HG03378 (cell line): Measurements from ENCODE around the gene EPB41L4B.

Experiments used
- ATAC-seq: cut with Tn5 transposase; IDR thresholded peaks from one replicate; pipeline ENCODE4 v1.9.1; 2021; ENCODE audit warnings: mild to moderate bottlenecking, moderate library complexity; ENCODE audit not compliant: unreplicated experiment

Gene EPB41L4B

DNA sequence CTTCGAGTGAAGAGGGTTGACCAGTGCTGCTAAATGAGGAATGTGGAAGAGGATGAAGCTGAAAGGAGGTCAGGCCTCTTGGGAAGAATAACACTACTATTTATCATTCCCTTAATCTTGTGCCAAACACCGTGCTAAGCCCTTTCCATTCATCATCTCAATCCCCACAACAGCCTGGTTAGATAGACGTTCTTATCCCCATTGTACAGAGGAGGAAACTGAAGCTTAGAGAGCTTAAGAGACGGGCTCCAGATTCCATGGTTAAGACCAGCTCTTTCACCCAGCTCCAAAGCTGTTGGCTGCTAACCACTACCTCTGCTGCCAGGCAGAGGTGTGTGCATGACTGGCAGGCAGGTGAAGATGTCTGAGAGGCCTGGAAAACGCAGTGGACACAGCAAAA, 868 bp upstream of the EPB41L4B start:
- ATAC-seq: no peak

DNA sequence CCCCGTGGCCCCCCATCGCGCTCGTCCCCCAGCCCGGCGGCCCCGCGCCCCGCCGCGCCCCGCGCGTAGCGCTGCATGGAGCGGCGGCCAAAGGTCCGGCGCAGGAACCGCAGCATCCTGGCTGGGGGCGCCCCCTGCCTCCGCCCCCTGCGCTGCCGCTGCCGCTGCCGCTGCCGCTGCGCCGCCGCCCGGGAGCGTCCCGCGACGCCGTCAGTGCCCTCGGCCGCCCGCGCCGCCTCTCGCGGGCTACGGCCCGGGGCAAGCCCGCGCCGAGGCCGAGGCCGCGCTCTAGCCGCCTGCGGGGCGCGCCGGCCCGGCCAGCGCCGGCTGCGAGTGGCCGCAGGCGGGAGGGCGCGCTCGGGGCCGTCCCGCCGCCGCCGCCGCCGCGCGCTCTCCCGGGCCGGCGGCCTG, 523 bp downstream of the EPB41L4B start:
- ATAC-seq: no peak

DNA sequence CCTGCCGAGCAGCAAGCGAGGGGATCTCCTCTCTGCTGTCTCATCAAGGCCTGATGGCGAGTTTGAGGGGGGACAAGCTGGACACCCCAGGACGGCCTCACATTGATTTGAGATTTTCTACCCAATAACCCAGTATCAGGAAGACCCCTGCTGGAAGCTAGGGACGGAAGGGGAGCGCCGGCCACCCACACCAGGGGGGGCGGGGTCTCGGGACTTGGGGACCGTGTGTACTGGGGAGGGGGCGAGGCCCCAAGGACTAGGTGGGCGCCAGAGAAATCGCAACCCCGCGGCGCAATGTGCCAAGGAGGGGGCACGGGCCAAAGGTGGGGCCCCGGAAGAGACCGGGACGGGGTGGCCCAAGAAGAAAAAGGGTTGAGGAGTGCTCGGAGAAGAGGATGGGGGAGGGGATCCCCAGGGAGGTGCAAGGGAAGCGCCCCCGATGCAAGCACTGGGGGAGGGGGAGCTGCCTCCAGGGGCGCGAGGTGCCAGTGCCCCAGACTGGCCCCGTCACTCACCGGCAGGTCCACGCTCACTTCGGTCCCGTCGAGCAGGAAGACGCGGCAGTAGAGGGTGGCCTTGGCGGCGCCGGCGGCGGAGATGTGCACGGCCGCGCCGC, 1.1 kb downstream of the EPB41L4B start:
- no peak for ATAC-seq

DNA sequence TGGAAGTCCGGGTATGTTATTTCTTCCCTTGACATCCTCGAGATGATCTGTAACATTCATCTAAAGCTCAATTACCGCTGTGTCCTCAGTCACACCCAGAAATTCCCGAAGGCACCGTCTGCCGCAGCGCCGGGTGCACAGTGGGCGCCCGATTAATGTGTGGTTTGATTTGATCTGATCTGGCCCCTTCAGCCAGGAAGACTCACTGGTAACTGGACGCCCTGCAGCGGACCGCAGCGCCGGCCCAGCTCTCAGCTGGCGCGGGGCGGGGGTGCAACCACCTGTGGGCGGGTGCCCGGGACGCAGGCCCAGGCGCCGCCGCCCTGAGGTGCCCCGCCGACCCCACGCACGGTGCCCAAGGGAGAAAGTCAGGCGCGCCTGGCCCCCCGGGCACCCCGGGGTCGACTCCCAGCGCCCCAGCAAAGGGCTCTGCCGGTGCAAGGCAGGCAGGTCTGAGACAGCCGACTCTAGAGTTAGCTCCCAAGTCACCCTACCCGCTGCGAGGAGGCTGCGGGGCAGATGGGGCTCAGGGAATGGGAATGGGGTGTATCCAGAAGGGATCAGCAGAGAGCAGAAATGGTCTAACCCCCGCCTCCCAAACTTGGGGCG, 1.7 kb downstream of the EPB41L4B start:
- no peak for ATAC-seq

DNA sequence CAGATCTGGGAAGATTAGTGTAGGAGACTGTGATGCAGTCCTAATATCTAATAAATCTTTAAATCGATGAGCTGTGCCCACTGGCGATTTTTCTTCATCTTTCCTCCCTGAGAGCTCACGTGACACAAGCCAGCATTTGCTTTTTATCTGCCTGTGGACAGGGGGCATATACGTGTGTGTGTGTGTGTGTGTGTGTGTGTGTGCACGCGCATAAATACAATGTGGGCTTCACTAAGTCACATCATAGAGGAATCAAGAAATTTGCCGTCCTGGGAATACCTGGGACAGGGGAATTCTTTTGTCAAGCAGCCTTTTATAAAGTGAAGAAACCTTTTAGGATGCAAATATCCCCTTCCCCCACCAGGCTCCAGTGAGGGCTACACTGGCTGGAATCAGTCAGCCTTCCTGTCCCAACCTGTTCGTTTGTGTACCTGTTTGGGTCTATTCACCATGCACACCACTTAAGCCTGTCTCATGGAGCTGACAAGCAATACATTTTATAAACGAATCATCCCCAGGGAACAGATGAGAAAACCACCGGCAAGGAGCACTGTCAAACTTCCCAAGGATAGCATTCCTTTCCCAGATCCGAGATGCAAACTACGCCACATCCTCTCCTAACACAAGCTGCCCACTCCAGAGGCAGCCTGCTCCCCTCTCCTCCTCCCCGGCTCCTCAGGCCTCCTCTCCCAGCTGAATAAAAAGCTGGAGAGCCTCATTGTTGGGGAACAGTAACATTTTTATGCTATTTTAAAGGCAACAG, 2.7 kb downstream of the EPB41L4B start:
- ATAC-seq: no peak

DNA sequence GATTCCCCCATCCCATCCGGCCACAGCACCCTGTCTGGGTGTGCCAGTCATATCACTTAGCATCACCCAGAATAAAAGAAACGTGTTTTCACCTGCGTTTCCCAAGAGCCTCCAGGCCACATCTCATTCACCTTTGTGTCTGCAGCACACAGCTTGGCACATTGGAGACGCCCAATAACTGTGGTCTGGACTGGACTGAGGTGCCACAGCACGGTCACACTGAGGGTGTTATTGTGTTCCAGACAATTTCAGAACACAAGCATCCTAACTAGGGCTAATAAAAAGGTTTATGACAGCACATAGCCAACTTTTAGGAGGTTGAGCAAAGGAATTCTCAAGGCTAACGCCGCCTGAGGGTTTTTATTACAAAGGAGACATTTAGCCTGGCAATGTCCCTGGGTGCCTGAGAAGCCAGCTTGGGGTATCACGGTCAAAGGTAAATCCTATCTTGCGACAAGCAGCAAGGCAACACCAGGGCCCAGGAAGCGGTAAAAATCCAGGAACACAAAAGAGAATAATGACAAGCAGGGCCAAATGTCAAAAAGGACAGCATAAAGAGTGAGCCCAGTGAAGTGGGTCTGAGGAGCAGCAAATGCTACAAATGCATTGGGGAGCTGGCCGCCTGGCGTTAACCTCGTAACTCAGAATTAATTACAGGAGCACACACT, 3.4 kb downstream of the EPB41L4B start:
- no peak for ATAC-seq

DNA sequence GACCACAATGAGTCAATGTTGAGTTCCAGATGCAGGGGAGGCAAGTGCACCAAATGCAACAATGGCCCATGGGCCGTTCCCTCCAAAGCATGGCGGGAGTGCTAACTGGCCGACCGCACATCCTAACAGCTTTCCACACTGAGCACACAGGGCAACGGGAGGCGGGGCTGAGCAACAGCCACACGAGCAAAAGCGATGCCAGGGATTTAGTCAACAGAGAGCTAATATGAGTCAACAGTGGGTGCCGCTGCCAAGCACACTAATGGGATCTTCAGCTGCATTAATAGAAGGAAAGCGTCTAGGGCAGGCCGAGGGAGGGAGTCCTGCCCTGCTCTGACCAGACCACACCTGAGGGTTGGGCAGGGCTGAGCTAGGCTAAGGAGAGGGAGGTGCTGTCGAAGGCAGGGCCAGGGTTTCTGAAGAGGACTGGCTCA, 4.6 kb downstream of the EPB41L4B start:
- ATAC-seq: no peak

DNA sequence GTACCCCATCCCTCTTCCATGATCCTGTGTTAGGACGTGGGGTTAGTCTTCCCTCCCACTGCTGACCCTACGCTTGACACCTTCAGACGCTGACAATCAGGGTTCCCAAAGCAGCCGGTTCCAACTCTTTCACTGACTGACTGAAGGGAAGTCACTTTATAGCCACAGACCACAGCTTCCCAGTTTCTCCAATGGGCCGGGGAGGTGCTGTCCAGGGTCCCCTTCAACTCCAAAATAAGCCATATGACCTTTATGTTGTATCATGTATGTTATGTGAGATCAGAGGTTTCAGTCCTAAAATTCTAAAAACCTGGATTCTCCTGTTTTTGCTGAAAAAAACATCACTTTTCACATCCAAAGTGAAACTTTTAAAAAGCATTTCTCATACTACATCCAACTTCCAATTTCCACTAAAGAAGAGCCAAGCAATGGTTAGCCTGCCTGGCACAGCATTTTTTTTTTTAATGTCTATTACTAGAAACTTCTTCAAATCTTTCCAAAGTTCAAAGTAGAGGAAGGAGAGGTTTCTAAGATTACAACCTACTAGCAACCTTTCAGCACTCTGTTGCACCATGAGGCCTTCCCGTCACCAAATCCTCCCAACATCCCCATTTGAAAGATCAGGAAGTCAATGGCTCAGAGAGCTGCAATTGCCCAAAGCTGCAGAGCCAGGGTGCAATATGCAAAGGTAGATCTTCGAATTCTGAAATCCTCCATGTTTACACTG, 5.2 kb downstream of the EPB41L4B start:
- no peak for ATAC-seq

DNA sequence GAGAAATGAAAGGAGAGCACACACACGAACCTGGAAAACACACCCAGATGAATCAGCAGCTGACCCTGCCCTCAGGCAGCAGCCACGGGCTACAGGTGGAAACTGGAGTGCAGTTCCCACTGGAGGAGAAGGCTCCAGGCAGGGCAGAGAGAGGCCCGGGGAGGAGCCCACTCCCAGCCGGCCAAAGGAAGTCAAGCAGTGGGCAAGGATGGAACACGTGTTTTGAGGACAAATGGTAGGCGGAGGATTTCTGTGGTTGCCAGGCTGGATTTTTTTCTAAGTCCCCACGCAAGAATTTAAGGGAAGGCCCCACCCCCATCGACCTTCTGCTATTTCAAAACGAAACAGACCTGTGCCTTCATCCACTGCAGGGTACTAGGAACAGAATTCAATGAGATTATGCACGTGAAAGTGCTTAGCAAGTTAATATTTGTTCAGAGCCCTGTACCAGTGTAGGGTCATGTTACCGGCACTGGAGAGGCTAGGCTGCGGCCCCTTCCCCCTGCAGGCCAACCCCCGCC, 6.8 kb downstream of the EPB41L4B start:
- ATAC-seq: no peak

DNA sequence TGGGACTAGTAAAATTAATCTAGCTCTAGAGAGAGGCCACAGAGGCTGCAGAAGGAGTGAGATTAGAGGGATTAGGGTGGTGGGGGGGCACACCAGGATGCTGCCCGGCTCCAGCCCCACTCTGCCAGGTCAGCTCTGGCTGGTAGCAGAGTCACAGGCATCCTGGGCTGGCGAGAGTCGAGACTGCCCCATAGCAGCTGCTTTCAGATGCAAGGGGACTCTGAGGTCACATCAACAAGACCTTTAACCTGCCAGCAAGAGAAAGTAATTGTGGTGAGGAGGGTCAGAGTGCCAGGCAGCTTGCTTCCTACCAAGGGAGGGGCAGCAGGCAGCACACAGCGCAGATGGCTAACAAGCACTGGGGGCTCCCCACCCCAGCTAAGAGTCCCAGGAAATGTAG, 7.5 kb downstream of the EPB41L4B start:
- no peak for ATAC-seq

DNA sequence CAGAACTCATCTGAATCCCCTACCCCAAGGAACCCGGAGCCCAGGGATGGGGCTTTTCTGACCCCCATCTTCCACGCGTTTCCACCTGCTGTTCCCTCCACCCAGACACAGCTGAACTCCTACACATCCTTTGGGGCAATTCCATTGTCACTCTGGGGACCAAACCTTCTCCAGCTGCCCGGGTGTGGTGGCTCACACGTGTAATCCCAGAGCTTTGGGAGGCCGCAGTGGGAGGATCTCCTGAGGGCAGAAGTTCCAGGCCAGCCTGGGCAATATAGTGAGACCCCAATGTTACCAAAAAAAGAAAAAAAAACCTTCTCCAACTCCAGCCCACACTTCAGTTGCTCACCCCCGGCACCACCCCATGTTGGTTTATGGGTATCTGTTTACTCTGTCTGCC, 8.1 kb downstream of the EPB41L4B start:
- no peak for ATAC-seq

DNA sequence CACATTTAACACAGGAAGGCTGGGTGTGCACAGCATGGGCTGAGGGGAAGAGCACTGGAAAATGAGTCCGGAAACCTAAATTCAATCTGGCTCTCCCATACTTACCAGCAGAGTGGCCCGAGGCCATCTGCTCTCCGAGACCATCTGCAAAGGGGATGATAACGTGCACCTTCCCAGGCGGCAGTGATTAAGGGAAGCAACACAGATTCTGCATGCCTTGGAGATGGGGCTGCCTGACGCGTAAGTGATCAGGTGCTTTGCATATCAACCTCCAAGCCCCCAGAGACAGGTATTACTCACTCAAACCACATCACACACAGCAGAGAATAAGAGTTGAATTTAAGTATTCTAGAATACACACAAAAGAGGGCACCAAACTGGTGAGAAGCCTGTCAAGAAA, 9.1 kb downstream of the EPB41L4B start:
- peak; percentile 81 for ATAC-seq

DNA sequence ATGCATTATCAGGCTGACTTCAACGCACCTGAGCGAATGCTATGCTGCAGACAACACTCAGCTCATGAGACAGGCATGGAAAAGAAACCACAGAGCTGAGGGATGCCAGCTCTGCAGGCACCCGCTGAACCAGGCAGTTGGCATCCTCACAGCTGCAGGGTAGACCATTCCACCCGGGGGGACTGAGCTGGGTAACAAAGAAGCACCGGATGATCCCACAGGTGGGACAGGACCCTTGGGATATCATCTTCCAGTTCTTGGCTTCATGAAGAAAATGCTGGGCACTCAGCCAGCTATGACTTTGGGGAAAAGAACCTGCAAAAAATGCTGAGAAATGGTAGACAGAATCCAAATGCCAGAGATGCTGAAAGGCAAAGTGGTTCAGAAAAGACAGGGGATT, 9.6 kb downstream of the EPB41L4B start:
- no peak for ATAC-seq

DNA sequence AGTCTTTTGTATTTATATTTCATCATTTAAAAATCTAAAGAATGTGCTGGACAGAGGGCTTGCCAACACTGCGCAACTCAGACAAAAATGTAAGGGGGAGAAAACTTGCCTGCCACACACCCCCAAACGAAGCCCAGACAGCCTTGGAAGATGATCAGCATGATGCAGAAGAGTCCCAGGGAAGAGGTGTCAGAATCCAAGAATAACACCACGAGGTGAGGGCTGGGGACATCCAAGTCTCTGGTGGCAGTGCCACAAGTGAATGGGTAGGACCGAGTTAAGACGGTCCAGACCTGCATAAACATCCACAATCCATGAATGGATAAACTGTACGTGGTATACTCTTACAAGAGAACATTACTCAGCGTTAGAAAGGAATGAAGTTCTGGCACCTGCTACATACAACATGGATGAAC, 10.4 kb downstream of the EPB41L4B start:
- ATAC-seq: no peak

DNA sequence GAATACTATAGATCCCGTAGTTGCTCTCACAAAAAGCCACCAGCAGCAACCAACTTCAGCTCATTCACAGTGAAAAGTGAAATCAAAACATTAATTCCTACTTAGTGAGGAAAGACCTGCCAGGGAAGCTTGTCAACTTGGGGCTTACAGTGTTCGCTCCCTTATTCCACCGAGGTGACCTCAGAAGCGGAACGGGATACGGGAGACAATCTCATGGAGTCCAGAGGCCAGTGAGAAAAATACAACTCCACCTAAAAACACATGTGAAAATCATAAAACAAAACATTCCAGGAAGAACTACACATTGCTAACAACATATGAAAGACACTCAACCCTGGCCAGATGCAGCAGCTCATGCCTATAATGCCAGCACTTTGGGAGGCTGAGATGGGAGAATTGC, 11.6 kb downstream of the EPB41L4B start:
- no peak for ATAC-seq

DNA sequence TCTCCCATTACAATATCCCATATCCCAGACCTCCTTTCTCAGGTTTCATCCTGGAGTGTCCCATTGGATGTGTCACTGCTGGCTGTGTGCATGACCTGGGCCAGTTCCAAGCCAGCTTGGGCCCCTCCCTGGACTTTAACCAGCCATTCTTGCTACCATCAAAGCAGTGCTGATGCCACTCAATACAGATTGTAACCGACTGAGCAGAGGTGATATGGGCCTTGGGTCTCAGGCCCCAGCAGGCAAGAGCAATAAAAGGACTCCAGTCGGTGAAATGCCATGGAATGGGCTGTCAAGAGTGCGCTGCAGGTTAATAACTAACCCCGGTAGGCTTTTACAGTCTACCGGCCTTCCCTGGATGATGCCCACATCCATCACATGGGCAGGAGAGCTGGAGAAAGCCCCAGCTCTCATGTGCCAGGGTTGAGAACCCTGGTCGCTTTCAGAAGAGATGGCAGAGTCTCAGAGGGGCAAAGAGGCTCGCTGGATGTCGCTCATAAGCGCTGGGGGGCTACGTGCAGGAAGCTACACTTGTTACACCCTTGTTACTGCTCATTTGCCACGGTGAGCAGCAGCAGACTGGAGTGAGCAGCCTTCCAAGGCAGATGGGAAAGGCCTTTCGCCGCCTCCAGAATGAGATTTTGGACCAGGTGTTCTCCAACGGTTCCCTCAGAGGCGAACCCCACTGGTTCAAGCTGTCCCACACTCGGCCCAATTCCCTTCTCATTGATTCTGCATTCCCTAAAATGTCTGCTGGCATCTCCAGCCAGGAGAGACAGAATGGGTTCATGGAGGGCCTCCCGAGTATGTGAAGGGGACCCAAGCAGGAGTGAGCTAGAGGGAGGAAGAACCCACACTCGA, 13.2 kb downstream of the EPB41L4B start:
- no peak for ATAC-seq

DNA sequence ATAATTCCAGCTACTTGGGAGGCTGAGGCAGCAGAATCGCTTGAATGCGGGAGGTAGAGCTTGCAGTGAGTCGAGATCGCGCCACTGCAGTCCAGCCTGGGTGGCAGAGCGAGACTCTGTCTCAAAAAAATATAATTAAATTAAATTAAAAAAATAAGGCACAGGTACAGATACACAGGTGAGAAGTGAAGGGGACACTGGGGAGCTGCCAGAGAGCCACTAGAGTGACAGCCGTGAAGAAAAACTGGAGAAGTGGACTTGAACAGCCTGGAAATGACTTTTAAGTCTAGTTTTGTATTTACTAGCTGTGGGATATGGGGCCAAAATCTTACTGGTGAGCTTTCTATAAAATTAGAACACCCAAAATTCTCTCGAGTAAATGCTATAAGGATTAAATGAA, 15.1 kb downstream of the EPB41L4B start:
- no peak for ATAC-seq

DNA sequence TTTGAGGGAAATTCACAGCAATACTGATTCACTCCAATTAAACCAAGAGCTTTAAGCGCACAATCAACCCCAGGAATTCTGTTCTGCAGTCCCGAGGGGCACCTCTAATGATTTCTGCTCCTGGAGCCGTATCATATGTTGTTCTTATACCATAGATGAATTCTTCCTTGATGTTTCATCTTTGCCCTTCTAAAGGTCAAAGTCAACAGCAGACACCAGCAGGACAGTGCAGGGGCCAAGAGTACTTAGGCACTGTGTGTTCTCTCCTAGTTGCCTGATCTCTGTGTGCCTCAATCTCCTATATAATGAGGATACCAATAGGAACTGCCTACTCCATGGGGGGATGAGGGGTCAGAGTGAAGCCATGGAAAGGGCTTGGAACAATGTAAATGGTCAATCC, 16.5 kb downstream of the EPB41L4B start:
- ATAC-seq: no peak

DNA sequence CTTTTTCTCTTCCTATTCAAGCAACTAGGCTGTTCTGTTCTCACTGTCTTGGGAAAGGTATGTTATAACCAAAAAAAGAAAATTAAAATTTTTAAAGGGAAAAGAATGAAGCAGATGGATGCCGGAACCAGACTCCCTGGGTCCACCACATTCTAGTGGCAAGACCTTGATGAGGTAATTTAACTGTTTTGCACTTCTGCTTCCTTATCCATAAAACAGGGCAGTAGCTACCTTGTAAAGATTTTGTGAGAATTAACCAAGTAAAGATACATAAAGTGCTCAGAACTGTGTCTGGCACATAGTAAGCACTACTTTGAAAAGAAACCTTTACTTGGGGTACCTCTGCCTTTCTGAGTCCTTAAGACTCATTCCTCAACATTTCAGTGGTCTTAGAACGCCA, 17.0 kb downstream of the EPB41L4B start:
- ATAC-seq: no peak

DNA sequence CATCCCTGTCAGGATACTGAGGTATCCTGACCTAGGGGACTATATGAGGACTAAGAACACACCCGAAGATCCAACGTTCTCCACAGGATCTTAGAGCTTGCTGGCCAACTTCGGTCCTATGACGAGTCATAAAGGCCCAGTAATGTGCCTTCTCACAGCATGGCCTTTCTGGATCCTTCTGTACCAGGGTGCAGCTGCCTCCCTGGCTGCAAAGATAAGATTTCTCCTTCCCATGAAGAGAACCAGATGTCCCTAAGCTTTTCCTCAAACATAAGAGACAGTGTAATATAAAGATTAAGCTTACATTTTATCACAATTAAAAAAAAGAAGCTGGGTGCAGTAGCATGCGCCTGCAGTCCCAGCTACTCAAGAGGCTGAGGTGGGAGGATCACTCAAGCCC, 18.3 kb downstream of the EPB41L4B start:
- no peak for ATAC-seq
